Adrenal gland (tissue), 12 donors: ENCODE measurements around the gene SUN1. TPM values are rescaled to one million over a fixed set of nuclear protein-coding genes. Genes with fewer than 3 reads are reported as not detected.

ENCODE experiments used
- DNase-seq, 7 donors: peaks; one replicate each; pipeline ENCODE4 v3.0.0-alpha.2; 2019 to 2020
- H3K27ac ChIP-seq, 5 donors: fragments of 200-600 bp; sonication (generic) in 4 of 5; 1 replicate in 3 of 5; 2 replicates in 2 of 5; pipeline versions ENCODE4 v1.5.1 to v1.8.0; 2016 to 2020; ENCODE audit warnings: mild to moderate bottlenecking in 1 of 5
- H3K27me3 ChIP-seq: fragments of 200-600 bp; 2 replicates; pipeline ENCODE4 v1.8.0; 2021
- H3K36me3 ChIP-seq, 2 donors: fragments of 200-600 bp; replicated peaks in 1 of 2; 1 replicate in 1 of 2; 2 replicates in 1 of 2; pipeline versions ENCODE4 v1.5.1 to v1.8.0; 2018 to 2022
- H3K4me1 ChIP-seq, 2 donors: fragments of 200-600 bp; replicated peaks in 1 of 2; 1 replicate in 1 of 2; 2 replicates in 1 of 2; pipeline versions ENCODE4 v1.5.1 to v1.8.0; 2018 to 2021
- H3K4me3 ChIP-seq, 4 donors: fragments of 200-600 bp; sonication (generic) in 3 of 4; one replicate each; pipeline ENCODE4 v1.5.1; 2016 to 2018
- H3K9me3 ChIP-seq, 3 donors: fragments of 200-600 bp; sonication (generic) in 1 of 3; replicated peaks in 1 of 3; 1 replicate in 2 of 3; 2 replicates in 1 of 3; pipeline versions ENCODE4 v1.5.1 to v1.8.0; 2016 to 2021
- POLR2A ChIP-seq, 2 donors: fragments of 450-650 bp; IDR thresholded peaks; one replicate each; pipeline ENCODE4 v1.6.1; 2017; ENCODE audit warnings: antibody characterized with exemption in 2 of 2, mild to moderate bottlenecking in 2 of 2, moderate library complexity in 1 of 2
- WGBS, 4 donors: extraction: QIAGEN DNeasy Blood & Tissue Kit in 2 of 4; methylation state at CpG; one replicate each; pipeline versions ENCODE4 v1.1.5 to v1.1.7; 2013 to 2017; 5-methylcytosine and 5-hydroxymethylcytosine counted together
- intact Hi-C, 2 donors: fragments of 100-400 bp; cut with DNase I; formaldehyde crosslinking; loops; one replicate each; pipeline versions ENCODE4 v1.14.1 to v1.15.0; 2022 to 2023
- polyA plus RNA-seq, 3 donors: library from polyadenylated mRNA; stranded (reverse); fragments of 200-250 nt in 2 of 3; fragments of 350-450 nt in 1 of 3; fragmentation: Illumina TruSeq in 1 of 3; extraction: RNeasy Lipid Tissue Mini Kit (QIAGEN cat#74804) in 1 of 3; gene quantifications; one replicate each; pipeline ENCODE4 v1.2.3, GENCODE V29; 2013 to 2014
- total RNA-seq, 9 donors: library from RNA; depleted of rRNA in 4 of 9; stranded (reverse); fragments of >200 nt in 4 of 9; fragments of 120-200 nt in 1 of 9; fragmentation: NEBNext Ultra II Directional in 1 of 9; extraction: Animal tissue kit (Norgen Biotek cat#: 25700) in 1 of 9; gene quantifications; one replicate each; pipeline versions ENCODE4 v1.1.0 to v1.2.4, GENCODE V29; 2013 to 2023
- TF ChIP-seq, protein P1 (sequence below), 6 experiments: fragments of 450-650 bp in 4 of 6; fragments of 200-600 bp in 2 of 6; sonication (generic) in 1 of 6; IDR thresholded peaks; 1 replicate in 5 of 6; 2 replicates in 1 of 6; pipeline versions ENCODE4 v1.5.1 to v1.8.0; 2016 to 2021; ENCODE audit warnings: antibody characterized with exemption in 6 of 6, mild to moderate bottlenecking in 2 of 6, moderate library complexity in 1 of 6
- donor health status: healthy with polysubstance abuse.
- donor health status: Bipolar disorder and iron deficiency.
- donor health status: DM: yes; HTN: yes; CAD: no.
- donor health status: DM: no; HTN: no; CAD: no.
- donor health status: DM: no; HTN: no; CAD: no.
- donor health status: DM: yes; HTN: yes; CAD: no.

Gene SUN1
- total and polyA plus RNA-seq, 12 donors = 28.7 to 122 (median 99.9) TPM

DNA sequence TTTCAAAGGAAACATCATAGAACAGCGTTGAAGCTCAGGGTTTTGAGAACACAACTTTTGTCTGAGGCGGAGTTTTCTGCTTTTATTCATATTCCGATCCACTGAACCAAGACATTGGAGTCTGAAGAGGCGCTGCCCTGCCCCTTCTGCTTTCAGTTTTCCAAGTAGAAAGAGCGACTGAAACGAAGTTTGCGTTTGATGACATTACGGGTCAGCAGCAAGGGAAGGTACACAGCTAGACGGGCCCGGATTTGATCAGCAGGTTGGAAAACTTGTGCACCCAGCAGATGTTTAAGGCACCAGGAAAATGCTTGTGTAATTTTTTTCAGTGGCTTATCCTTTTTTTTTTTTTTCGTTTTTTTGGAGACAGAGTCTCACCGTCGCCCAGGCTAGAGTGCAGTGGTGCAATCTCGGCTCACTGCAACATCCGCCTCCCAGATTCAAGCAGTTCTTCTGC, 720 bp downstream of the SUN1 start:
- H3K9me3 ChIP-seq = no peaks in the 10 kb centered on the region
- H3K4me3 ChIP-seq = no peak overlapping the region
- WGBS, 4 donors = 89 to 96% (median 90%) methylated on average over 15 of the region's 15 CpGs
- peak overlapping the region in 3 of 5 donors; percentile 83 to 90 (median 90) for H3K27ac ChIP-seq
- DNase-seq = no peak
- peaks cover 0 to 6% of the 10 kb centered on the region in 2 donors for H3K36me3 ChIP-seq
- intact Hi-C loops = loop anchor here in 1 of 2 donors (5.0 kb wide), 1 partner anchor 34 kb away; no protein-coding TSS in a partner anchor
- peaks cover 17 to 48% of the 10 kb centered on the region in 2 donors for H3K4me1 ChIP-seq
- H3K27me3 ChIP-seq = no peaks in the 10 kb centered on the region
- TF ChIP-seq, protein P1, sequence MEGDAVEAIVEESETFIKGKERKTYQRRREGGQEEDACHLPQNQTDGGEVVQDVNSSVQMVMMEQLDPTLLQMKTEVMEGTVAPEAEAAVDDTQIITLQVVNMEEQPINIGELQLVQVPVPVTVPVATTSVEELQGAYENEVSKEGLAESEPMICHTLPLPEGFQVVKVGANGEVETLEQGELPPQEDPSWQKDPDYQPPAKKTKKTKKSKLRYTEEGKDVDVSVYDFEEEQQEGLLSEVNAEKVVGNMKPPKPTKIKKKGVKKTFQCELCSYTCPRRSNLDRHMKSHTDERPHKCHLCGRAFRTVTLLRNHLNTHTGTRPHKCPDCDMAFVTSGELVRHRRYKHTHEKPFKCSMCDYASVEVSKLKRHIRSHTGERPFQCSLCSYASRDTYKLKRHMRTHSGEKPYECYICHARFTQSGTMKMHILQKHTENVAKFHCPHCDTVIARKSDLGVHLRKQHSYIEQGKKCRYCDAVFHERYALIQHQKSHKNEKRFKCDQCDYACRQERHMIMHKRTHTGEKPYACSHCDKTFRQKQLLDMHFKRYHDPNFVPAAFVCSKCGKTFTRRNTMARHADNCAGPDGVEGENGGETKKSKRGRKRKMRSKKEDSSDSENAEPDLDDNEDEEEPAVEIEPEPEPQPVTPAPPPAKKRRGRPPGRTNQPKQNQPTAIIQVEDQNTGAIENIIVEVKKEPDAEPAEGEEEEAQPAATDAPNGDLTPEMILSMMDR (IDR thresholded peaks at IDR 0.05) = no peak
- no peak for TF ChIP-seq POLR2A (IDR thresholded peaks at IDR 0.05)

DNA sequence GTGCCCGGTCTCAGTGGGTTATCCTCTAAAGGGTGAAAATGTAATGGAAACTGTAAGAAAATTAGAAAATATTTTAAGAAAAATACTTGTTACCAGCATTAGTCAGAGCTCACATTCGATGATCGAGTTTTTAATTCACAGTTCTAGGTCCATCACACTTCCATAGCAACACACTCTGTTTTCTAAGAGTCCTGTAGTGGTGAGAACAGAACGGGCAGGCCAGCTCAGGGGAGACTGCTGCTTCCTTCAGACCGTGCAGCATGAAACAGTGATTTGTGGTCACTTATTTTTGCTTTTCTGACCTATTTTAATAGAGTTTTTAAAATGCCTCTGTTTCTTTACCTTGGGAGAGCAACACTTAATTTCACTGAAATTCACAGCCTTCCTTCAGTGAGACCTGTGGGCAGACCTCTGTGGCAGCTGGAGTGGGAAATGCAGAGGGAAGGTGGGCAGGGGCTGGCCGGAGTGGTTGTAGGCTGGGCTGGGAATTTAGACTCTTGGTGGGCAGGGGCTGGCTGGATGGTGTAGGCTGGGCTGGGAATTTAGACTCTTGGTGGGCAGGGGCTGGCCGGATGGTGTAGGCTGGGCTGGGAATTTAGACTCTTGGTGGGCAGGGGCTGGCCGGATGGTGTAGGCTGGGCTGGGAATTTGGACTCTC, 1.5 kb downstream of the SUN1 start:
- H3K9me3 ChIP-seq = no peaks in the 10 kb centered on the region
- H3K36me3 ChIP-seq = peaks cover 0 to 7% of the 10 kb centered on the region in 2 donors
- H3K27ac ChIP-seq = peak overlapping the region in 2 of 5 donors; percentile 32 to 36
- TF ChIP-seq POLR2A (IDR thresholded peaks at IDR 0.05) = no peak
- TF ChIP-seq, protein P1 (IDR thresholded peaks at IDR 0.05) = no peak
- no peak overlapping the region for H3K4me3 ChIP-seq
- H3K4me1 ChIP-seq = peaks cover 17 to 48% of the 10 kb centered on the region in 2 donors
- no peak for DNase-seq
- no peaks in the 10 kb centered on the region for H3K27me3 ChIP-seq
- intact Hi-C loops = loop anchor here in 1 of 2 donors (5.0 kb wide), 1 partner anchor 34 kb away; no protein-coding TSS in a partner anchor
- whole genome bisulfite sequencing, 4 donors = 80 to 83% (median 82%) methylated on average over 8 of the region's 8 CpGs

DNA sequence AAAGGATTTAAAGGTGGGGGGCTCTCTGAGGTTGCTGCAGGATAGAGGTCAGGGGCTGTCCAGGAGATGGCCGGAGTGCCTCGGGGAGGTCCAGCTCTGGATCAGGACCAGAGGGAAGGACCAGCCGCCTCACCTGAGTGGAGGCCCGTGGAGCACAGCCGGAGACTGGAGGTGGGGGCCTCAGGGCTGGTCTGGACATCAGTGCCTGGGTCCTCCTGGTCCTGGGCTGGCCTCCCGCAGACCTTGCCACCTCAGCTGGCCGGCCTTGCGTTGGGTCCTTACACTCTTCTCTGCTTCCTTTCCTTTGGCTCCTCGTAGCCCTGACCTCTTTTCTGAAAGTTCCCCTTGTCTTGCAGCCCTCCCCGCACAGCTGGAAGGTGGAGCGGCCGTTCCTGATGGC, 2.0 kb downstream of the SUN1 start:
- H3K9me3 ChIP-seq = no peaks in the 10 kb centered on the region
- peaks cover 17 to 48% of the 10 kb centered on the region in 2 donors for H3K4me1 ChIP-seq
- TF ChIP-seq POLR2A (IDR thresholded peaks at IDR 0.05) = no peak
- TF ChIP-seq, protein P1 (IDR thresholded peaks at IDR 0.05) = no peak
- intact Hi-C loops = loop anchor here in 1 of 2 donors (5.0 kb wide), 1 partner anchor 33 kb away; no protein-coding TSS in a partner anchor
- H3K27me3 ChIP-seq = no peaks in the 10 kb centered on the region
- H3K4me3 ChIP-seq = no peak overlapping the region
- peak overlapping the region in 2 of 5 donors; percentile 32 to 36 for H3K27ac ChIP-seq
- peaks cover 0 to 13% of the 10 kb centered on the region in 2 donors for H3K36me3 ChIP-seq
- no peak for DNase-seq
- 64 to 79% (median 67%) methylated on average over 12 of the region's 12 CpGs for WGBS, 4 donors

DNA sequence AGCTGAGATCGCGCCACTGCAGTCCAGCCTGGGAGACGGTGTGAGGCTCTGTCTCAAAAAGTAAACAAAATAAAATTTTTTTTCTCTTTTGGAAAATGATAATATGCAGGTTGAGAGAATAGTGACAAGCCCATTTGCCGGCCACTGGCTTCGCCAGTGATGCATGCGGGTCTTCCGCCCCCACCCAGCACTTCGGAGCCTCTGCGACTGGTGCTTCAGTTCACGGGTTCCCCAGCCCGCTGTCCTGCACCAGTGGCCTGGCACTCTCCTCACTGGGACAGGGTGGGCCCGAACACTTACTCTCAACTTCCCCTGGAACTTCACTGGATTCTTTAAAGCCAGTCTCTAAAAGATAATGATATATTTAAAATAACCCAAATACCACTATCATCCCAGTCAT, 2.7 kb downstream of the SUN1 start:
- peaks cover 17 to 45% of the 10 kb centered on the region in 2 donors for H3K4me1 ChIP-seq
- intact Hi-C loops = no loop called here
- H3K27me3 ChIP-seq = no peaks in the 10 kb centered on the region
- 95 to 99% (median 98%) methylated on average over 12 of the region's 12 CpGs for WGBS, 4 donors
- TF ChIP-seq POLR2A (IDR thresholded peaks at IDR 0.05) = no peak
- TF ChIP-seq, protein P1 (IDR thresholded peaks at IDR 0.05) = no peak
- no peak for DNase-seq
- H3K9me3 ChIP-seq = no peaks in the 10 kb centered on the region
- H3K36me3 ChIP-seq = peaks cover 0 to 17% of the 10 kb centered on the region in 2 donors
- H3K27ac ChIP-seq = no peak overlapping the region
- H3K4me3 ChIP-seq = no peak overlapping the region
